RPMI7951 (cell line): Measurements from ENCODE around the gene CTXN3. TPM values are rescaled to one million over a fixed set of nuclear protein-coding genes. Genes with fewer than 3 reads are reported as not detected.

Experiments
- DNase-seq: peaks from one replicate; pipeline ENCODE4 v3.0.0-alpha.2; 2012; ENCODE audit warnings: low read depth
- total RNA-seq: library from RNA; depleted of rRNA; stranded (reverse); fragments of >200 nt; shearing (Covaris generic); gene quantifications from 2 replicates; pipeline ENCODE4 v1.2.3, GENCODE V29; 2014; rRNA removed

Gene CTXN3
- not detected in 2 replicates for total RNA-seq

- DNase-seq = no peak
Measured at GRCh38 chr5:127649018-127649439, at the start of gene CTXN3. CTXN3 (plus strand) TSS chr5:127649082; CDS start chr5:127657522, 8,440 bp downstream.

DNA sequence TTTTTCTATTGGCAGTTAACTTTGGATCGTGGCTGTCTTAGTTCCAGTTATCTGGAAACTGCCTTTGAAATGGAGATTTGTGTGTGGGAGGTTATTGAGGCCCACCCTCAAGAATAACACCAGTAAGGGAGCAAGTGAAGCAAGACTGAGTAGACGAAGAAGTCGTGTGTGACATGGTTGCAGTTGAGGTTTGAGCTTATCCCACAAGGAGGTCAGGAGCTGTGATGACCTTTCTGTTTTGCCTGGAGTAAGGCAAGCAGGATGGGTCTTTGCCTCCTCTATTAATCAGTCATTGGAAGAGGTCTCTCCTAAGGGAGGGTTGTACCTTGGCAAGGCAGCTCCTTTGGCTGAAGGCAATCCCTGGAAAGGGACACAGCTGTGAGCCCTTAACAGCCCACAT is 49.6 kb upstream of the CTXN3 start:
- DNase-seq = no peak

DNA sequence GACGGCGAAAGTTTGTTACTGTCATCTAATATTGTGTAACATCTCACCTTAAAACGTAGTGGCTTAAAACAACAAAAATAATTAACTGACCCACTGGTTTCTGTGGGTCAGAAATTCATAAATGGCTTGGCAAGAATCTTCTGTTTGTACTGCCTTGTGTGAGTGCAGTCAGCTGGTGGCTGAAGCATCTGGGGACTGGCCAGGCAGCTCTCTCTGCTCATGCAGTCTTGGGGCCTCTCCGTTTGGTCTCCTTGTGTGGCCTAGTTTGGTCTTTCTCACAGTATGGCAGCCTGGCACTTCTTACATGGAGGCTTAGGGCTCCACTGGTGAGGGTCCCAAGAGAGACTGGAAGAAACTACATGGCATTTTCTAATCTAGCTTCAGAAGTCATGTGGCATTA is 49.0 kb upstream of the CTXN3 start:
- DNase-seq = no peak

GRCh38 chr5:127601111-127601510 is 47.8 kb upstream of the CTXN3 start:
- no peak for DNase-seq

- no peak for DNase-seq
Measured at GRCh38 chr5:127601601-127602000, 47.3 kb upstream of the CTXN3 start.

DNA sequence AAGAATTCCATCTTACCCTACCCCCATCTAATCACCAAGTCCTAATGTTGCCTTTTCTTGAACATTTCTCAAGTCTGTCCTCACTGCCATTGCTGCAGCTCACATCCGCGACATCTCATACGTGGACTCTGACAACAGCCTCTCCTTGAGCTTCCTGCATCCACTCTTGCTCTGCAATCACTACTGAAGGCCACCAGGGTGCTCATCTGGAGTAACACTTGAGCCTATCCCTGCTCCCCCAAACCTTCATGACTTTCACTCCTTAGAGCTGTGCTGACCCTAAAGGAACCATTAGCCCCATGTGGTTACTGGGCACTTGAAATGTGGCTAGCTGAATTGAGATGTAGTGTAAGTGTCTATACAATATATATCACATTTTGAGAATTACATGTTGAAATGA is 46.4 kb upstream of the CTXN3 start:
- no peak for DNase-seq

DNA sequence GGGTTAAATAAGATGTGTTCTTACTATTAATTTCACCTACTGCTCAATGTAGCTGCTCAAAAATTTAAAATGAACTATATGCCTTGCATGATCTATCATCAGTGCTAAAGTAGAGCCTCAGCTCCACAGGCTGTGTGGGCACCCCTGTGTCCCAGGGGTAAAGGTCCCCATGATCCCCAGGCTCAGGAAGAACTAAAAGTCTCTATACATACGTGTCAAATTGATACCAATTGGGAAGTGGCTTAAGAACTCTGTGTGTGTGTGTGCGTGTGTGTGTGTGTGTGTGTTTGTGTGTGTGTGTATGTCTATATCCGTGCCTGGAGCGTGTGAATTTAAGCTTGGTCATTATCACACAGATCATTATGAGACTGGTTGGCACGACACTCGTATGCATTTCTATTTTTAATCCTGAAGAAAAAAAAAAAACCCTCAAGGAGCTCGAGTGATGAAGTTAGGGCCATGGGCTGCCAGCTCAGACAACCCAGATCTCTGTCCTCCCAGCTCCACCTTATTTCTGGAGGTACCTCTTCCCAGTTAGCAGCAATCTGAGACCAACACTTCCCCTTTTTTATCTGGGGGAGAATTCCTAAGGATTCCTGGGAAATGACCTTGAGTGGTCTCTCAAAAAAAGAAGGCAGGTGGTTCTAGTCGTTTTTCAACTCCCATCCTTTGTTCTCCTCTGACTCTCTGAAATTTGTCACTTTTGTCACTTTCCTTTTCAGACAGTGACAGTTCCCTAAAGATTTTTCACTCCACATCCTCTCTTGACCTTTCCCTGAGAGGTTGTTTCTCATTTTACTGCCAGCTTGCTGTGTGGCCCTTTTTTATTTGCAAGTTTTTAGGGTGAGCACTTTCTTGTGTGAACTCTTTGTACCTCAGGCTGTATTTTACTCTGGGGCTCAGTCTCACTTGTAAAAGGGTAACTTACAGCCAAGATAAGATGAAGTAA is 45.7 kb upstream of the CTXN3 start:
- no peak for DNase-seq

DNA sequence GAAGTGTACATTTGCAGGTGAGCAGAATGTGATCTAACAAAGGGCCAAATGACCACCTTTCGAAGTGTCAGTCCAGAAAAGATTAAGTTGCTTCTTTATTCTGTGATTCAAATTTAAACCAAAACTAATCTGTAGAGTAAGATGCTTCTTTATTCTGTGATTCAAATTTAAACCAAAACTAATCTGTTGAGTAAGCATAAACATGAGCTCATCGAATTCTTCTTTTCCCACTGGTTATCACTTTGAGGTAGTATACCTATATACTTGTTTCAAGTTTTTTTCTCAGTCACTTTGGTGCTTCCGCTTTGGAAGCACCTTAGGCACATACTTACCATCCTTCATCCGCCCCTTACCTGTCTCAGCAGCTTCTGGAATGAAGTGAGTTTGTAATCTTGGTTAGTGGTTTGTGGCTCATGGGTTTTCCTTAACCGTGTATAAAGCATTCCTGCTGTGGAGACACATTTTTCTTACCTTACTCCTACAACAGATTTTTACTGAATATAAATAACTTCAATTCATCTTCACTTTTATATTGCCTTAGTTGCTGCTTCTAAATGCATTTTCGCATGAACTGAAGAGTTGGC is 40.7 kb upstream of the CTXN3 start:
- no peak for DNase-seq

DNA sequence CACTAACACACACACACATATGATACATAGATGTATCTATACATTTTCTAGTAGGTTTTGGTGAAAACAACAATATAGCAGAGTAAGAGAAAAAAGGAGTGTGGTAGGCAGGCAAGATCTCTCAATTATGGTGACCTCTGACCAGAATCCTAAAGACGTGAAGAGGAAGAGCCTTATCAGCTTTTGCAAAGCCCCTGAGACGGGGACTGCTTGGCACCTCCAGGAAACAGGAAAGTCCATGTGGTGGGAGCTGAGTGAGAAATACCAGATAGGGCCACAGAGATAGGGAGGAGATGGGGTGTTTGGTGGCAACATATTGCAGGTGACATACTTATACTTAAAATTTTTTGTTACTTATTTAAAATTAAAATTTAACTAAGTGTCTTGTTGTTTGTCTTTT is 39.9 kb upstream of the CTXN3 start:
- no peak for DNase-seq

DNA sequence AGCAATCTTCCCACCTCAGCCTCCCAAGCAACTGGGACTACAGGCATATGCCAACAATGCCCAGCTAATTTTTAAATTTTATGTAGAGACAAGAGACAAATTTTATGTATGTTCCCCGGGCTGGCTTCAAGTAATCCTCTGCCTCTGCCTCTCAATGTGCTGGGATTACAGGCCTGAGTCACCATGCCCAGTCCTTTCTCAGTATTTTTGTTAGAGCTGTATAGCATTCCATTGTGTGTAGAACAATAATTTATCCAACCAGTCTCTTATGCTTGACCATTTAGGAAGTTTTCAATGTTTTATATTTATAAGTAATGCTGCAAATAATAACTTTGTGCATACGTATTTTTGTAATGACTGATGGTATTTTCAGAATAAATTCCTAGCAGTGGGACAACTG is 38.9 kb upstream of the CTXN3 start:
- DNase-seq = no peak

GRCh38 chr5:127612441-127613141 is 36.3 kb upstream of the CTXN3 start:
- DNase-seq = no peak

DNA sequence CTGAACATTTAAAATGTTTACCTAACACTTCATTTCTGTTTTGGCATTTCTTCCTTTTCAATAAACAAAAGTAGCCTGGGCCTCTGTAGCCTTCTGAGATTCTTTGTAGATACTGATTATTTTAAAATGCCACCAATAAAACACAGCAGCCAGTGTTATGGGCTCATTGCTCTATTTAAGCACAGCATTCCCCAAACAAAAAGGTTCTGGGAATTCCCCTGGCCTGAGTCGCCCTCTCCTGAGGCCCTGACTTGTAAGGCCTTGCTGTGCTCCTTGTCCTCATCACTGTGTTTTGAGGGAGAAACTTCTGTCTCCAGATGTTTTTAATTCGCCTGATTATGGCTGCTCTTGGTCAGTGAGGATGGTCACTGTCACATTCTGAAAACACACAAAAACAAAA is 33.0 kb upstream of the CTXN3 start:
- DNase-seq = no peak

- DNase-seq = no peak
Measured at GRCh38 chr5:127619908-127620479, 28.9 kb upstream of the CTXN3 start.

DNA sequence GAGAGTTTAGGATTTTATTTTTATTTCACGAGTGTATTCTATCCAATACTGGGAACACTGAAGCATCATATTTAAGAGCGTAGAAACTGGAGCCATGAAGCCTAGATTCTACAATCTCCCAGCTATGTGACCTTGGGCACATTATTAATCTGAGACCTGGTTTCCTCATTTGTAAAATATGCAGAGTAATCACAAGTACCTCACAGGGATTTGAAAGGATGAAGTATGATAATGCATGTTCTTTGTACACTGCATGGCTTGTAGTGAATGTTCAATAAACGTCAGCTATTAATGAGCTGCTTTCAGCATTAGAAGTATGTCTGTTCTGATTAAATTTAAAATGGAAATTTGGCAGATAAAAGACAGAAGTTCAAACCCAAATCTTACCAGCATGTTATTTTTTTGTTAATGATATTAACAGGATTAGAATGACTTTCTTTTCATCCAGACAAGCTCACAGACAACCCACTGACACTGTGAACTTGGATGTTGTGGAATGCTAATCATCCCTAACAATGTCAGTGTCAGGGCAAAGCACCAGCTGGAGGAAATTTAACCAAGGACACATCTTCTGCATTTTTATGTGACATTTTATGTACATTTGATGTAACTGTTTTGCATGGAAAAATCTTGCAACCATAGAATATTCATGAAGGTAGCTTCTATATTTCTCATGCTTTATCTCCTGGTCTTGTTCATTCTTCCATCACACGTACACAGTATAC is 27.1 kb upstream of the CTXN3 start:
- no peak for DNase-seq

DNA sequence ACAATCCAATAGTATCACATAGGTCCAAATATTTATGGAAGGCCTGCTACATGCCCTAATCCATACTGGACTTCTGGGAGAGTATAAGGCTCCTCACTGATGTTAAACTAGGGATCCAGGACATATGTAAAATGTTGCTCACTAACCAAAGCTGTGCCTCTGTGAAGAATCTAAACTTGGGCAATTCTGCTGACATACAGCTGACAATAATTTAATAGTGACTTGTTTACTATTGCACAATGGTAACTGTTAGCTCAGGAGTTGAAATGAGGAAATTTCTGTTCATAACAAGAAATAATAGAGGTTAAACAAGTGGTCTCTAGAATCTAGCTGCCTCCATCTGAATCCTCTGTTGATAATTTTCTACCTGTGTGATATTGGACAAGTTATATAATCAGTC is 14.9 kb upstream of the CTXN3 start:
- DNase-seq = no peak

DNA sequence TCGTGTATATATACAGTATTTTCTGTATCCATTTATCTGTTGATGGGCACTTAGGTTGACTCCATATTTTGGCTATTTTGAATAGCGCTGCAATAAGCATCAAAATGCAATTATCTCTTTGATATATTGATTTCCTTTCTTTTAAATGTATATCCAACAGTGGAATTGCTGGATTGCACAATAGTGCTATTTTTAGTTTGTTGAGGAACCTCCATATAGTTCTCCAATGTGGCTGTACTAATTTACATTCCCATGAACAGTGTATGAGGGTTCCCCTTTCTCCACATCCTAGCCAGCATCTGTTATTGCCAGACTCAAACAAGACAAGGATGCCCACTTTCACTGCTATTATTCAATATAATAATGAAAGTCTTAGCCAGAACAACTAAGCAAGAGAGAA is 9.1 kb upstream of the CTXN3 start:
- no peak for DNase-seq

- DNase-seq = no peak
Measured at GRCh38 chr5:127642949-127643348, 5.9 kb upstream of the CTXN3 start.

- no peak for DNase-seq
Measured at GRCh38 chr5:127643607-127644006, 5.3 kb upstream of the CTXN3 start.

DNA sequence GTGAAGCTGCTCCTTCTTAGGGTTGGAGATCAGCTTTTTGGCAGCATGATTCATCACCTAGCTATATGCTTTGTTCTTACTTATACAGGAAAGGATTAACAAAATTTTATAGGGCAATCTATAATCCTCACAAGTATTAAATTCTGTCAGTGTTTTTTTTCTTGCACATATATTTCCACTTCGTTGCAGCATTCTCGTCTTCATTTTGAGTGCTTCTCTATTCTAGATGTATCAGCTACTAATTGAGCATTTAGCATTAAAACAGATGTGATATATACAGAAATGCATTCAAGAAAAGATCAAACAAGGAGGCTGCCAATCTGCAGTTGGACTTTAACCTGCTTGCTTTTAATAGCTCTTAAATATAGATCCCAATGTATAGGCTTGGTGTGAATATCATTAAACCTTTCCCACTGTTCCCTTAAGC is 3.6 kb upstream of the CTXN3 start:
- DNase-seq = no peak

DNA sequence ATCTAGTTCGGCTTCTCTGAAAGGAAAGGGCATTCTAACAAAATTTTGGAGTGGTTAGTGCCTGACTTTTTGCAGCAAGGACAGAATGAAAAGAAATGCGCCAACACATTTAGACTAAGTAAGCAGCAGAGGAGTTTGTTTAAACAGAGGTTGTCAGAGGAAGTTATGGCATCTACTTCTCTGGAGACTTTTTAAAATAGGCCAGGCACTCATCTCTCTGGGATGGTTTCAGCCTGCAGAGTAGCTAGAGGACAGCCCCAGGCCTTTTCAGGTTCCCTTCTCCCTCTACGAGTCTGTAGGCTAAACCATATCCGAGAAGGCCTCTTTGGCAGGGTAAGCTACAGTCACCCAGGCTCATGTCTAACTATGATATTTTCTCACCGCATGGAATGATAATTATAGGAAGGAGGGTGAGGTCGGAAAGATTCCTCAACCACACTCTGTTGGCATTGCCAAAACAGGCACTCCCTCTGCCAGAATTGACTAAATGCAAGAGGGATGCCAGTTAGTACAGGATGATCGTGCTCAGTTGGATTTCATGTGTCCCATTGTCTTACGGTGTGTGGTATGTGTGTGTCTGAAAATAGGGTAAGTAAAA is 1.4 kb upstream of the CTXN3 start:
- DNase-seq = no peak

DNA sequence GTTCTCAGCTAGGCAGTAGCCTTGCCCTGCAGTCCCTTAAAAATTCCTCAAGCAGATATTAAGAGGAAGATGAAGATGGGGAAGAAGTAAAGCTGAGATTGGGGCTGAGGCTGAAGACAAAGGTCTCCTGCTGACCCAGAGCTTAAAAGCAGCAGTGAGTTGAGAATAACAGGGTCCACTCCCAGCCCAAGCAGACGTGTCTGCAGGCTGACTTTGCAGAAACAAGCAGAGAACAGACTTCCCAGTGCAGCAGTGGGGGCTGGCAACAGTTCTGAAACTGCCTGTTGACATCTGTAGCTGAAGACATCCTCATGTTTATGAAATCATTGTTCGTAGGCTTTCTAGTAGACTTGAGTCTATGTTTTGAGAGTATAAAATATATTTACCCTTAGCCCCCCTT is 1.1 kb downstream of the CTXN3 start:
- DNase-seq = no peak
